HG02623 (cell line): ENCODE measurements around the gene PDYN.
"Not testable (repeated sequence)": the region's sequence is repeated elsewhere in the genome, so short reads cannot be mapped to it uniquely, and the experiment has no call there.

Experiments used
- ATAC-seq: cut with Tn5 transposase; IDR thresholded peaks from one replicate; pipeline ENCODE4 v1.9.1; 2021; ENCODE audit warnings: moderate library complexity; ENCODE audit not compliant: unreplicated experiment

Gene PDYN

GRCh38 chr20:1993986-1994385, at the start of gene PDYN:
TSS of gene PDYN (minus strand) at chr20:1994058. CDS start at chr20:1983084, 10,974 bp downstream.
- no peak for ATAC-seq

- ATAC-seq: no peak
Measured at GRCh38 chr20:2042400-2042799, 48.5 kb upstream of the PDYN start.

- ATAC-seq: no peak
Measured at GRCh38 chr20:2038161-2038560, 44.3 kb upstream of the PDYN start.

GRCh38 chr20:2037296-2037914, 43.5 kb upstream of the PDYN start:
- ATAC-seq: no peak

GRCh38 chr20:2036357-2036756, 42.5 kb upstream of the PDYN start:
- not testable (repeated sequence) for ATAC-seq

- ATAC-seq: no peak
Measured at GRCh38 chr20:2032168-2032567, 38.3 kb upstream of the PDYN start.

- no peak for ATAC-seq
Measured at GRCh38 chr20:2026514-2026913, 32.7 kb upstream of the PDYN start.

GRCh38 chr20:2026004-2026403, 32.1 kb upstream of the PDYN start:
- no peak for ATAC-seq

- no peak for ATAC-seq
Measured at GRCh38 chr20:2023151-2023550, 29.3 kb upstream of the PDYN start.

- ATAC-seq: no peak
Measured at GRCh38 chr20:2022163-2022562, 28.3 kb upstream of the PDYN start.

GRCh38 chr20:2010533-2010932, 16.7 kb upstream of the PDYN start:
- ATAC-seq: no peak

GRCh38 chr20:2006452-2007361, 12.8 kb upstream of the PDYN start:
- no peak for ATAC-seq

GRCh38 chr20:2005831-2006426, 12.1 kb upstream of the PDYN start:
- ATAC-seq: no peak

- no peak for ATAC-seq
Measured at GRCh38 chr20:2005359-2005758, 11.5 kb upstream of the PDYN start.

- no peak for ATAC-seq
Measured at GRCh38 chr20:2004171-2004570, 10.3 kb upstream of the PDYN start.

GRCh38 chr20:2002365-2002764, 8.5 kb upstream of the PDYN start:
- ATAC-seq: no peak

- ATAC-seq: no peak
Measured at GRCh38 chr20:2001119-2001518, 7.3 kb upstream of the PDYN start.

- ATAC-seq: no peak
Measured at GRCh38 chr20:2000285-2000684, 6.4 kb upstream of the PDYN start.

GRCh38 chr20:1998715-1999114, 4.9 kb upstream of the PDYN start:
- no peak for ATAC-seq

- ATAC-seq: no peak
Measured at GRCh38 chr20:1998193-1998520, 4.3 kb upstream of the PDYN start.

- ATAC-seq: no peak
Measured at GRCh38 chr20:1997483-1998192, 3.8 kb upstream of the PDYN start.
